Measurements from ENCODE around the gene GRK5. TPM values are rescaled to one million over a fixed set of nuclear protein-coding genes. Genes with fewer than 3 reads are reported as not detected.

The GRK5 gene
- total RNA-seq, 1 donor = 20.5 TPM

- no peak overlapping the region for H3K4me3 ChIP-seq (ENCODE audit: low read depth, low read length)
- DNase-seq (ENCODE audit: low read depth) = peak; percentile 62
- TF ChIP-seq, protein P1, sequence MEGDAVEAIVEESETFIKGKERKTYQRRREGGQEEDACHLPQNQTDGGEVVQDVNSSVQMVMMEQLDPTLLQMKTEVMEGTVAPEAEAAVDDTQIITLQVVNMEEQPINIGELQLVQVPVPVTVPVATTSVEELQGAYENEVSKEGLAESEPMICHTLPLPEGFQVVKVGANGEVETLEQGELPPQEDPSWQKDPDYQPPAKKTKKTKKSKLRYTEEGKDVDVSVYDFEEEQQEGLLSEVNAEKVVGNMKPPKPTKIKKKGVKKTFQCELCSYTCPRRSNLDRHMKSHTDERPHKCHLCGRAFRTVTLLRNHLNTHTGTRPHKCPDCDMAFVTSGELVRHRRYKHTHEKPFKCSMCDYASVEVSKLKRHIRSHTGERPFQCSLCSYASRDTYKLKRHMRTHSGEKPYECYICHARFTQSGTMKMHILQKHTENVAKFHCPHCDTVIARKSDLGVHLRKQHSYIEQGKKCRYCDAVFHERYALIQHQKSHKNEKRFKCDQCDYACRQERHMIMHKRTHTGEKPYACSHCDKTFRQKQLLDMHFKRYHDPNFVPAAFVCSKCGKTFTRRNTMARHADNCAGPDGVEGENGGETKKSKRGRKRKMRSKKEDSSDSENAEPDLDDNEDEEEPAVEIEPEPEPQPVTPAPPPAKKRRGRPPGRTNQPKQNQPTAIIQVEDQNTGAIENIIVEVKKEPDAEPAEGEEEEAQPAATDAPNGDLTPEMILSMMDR (IDR thresholded peaks at IDR 0.05; ENCODE audit: insufficient read depth, low read length) = peak; percentile 79
Observed at GRCh38 chr10:119416855-119417254, 209.5 kb downstream of the GRK5 start.

DNA sequence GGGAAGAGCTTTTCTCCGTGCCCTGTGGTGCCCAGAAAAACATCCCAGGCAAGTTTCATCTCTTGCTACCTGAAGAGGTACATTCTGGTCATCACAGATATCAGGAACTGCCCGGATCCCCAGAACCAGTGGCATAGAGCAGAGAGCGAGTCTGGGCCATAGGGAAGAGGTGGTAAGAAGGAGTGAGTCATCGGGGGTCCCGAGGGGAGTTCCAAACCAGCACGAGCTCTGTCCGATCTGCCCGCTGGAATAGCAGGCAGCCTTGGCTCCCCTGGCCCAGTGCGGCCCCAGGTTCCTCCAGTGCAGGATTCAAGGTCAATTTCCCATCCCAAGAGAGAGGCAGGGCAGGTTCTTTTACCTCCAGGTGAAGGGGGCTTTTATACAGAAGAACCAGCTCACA, 210.5 kb downstream of the GRK5 start:
- no peak for DNase-seq (ENCODE audit: low read depth)
- TF ChIP-seq, protein P1 (IDR thresholded peaks at IDR 0.05; ENCODE audit: insufficient read depth, low read length) = no peak

DNA sequence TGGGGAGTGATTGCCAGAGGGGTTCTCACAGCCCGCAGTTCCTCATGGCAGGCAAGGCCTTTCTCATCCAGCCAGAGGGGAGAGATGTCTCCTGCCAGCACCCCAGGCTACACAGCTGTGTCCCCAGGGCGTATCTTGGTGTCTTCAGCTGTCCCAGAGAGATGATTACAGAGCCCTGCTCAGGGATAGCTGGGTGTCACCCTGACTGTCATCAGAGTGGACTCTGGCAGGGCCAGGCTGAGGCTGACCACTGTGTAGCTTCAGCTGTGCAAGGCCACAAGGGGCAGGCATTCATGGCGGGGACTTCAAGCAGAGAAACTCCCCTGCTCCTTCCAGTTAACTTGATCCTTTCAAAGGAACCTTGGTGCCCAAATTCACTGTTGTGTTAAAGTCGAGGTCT, 211.0 kb downstream of the GRK5 start:
- TF ChIP-seq, protein P1 (IDR thresholded peaks at IDR 0.05; ENCODE audit: insufficient read depth, low read length) = no peak
- H3K4me3 ChIP-seq (ENCODE audit: low read depth, low read length) = no peak overlapping the region
- no peak for DNase-seq (ENCODE audit: low read depth)

More for the DNA sequence above, 210.5 kb downstream of the GRK5 start:
- no peak overlapping the region for H3K4me3 ChIP-seq (ENCODE audit: low read depth, low read length)

DNA sequence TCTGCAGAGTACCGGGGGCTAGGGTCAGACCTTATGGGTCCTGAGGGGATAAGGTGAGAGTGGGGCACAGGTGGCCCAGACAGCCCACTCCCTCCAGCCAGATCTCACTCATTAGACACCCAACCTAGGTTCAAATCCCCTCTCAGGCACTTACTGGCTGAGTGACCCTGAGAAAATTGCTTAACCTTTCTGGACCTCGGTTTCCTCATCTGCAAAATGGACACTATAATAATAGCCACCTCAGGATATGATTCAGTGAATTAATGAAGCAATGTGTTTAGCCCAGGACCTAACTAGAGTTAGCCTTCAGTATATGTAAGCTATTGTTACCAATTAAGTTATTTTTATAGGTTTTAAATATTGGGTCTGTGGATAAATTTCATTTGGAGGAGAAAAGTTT, 212.6 kb downstream of the GRK5 start:
- no peak for DNase-seq (ENCODE audit: low read depth)
- TF ChIP-seq, protein P1 (IDR thresholded peaks at IDR 0.05; ENCODE audit: insufficient read depth, low read length) = no peak
- no peak overlapping the region for H3K4me3 ChIP-seq (ENCODE audit: low read depth, low read length)

DNA sequence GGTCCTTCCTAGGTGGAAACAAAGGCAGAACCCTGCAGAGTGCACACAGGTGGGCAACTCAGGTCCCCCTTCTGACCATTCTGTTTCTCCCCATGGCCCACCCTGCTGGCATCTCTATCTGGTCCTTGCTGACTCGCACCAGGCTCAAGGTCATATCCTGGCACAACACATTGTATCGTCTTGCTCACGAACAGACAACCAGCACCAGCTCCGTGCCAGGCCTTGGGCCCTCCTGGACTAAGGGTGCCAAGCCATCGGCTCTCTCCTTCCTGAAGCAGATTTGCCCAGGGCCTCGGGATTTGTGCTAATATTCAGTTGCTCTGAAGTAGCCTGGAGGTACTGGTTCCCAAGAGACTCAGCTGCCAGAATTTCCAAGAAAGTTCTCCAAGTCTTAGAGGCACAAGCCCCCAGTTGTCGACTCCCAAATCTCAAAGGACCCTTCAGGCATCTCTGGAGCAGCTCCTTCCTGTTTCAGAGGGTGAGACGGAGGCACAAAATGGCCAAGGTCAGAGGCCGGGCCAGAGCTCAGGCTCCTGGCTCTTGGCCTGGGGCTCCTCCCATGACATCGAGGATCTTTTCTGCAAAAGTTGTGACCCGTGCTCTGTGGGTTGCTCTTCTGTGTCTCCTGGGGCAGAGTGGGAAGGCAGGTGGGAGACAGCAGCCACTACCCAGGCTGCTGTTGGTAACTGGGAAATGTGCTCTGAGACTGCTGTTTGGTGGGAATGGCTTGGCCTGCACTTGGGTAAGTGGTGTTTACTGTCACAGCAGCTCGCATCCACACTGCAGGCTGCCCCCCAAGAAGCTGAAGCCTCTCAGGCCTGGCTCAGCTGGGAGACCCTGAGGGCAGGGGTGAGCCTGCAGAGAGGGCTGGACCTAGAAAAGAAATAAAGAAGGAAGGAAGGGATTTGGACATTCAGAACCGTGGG, 213.8 kb downstream of the GRK5 start:
- no peak for DNase-seq (ENCODE audit: low read depth)
- TF ChIP-seq, protein P1 (IDR thresholded peaks at IDR 0.05; ENCODE audit: insufficient read depth, low read length) = no peak
- no peak overlapping the region for H3K4me3 ChIP-seq (ENCODE audit: low read depth, low read length)

GRCh38 chr10:119421891-119422681, 214.7 kb downstream of the GRK5 start:
- peak; percentile 74 for DNase-seq (ENCODE audit: low read depth)
- TF ChIP-seq, protein P1 (IDR thresholded peaks at IDR 0.05; ENCODE audit: insufficient read depth, low read length) = no peak
- H3K4me3 ChIP-seq (ENCODE audit: low read depth, low read length) = no peak overlapping the region

Measured in fibroblast of the aortic adventitia (primary cell).